HG02852 (cell line): ENCODE data around the gene PTPRR.

Source experiments
- ATAC-seq: cut with Tn5 transposase; IDR thresholded peaks from one replicate; pipeline ENCODE4 v1.9.1; 2021; ENCODE audit warnings: mild to moderate bottlenecking, moderate library complexity; ENCODE audit not compliant: unreplicated experiment

PTPRR gene

GRCh38 chr12:70920251-70920851 lies at the start of gene PTPRR:
Gene PTPRR (minus strand): TSS chr12:70920738. CDS start chr12:70920390, 348 bp downstream.
- no peak for ATAC-seq

GRCh38 chr12:70966996-70967790 lies 46.7 kb upstream of the PTPRR start:
- no peak for ATAC-seq

- no peak for ATAC-seq
Measured at GRCh38 chr12:70966046-70966445, 45.5 kb upstream of the PTPRR start.

- ATAC-seq: no peak
Measured at GRCh38 chr12:70964867-70965510, 44.5 kb upstream of the PTPRR start.

GRCh38 chr12:70963081-70963660 lies 42.6 kb upstream of the PTPRR start:
- no peak for ATAC-seq

GRCh38 chr12:70962226-70962794 lies 41.8 kb upstream of the PTPRR start:
- peak; percentile 82 for ATAC-seq

GRCh38 chr12:70960484-70960883 lies 39.9 kb upstream of the PTPRR start:
- ATAC-seq: no peak

- no peak for ATAC-seq
Measured at GRCh38 chr12:70955415-70955814, 34.9 kb upstream of the PTPRR start.

GRCh38 chr12:70950451-70950850 lies 29.9 kb upstream of the PTPRR start:
- ATAC-seq: no peak

- no peak for ATAC-seq
Measured at GRCh38 chr12:70948976-70949336, 28.4 kb upstream of the PTPRR start.

- ATAC-seq: no peak
Measured at GRCh38 chr12:70948236-70948975, 27.9 kb upstream of the PTPRR start.

GRCh38 chr12:70936203-70936813 lies 15.8 kb upstream of the PTPRR start:
- no peak for ATAC-seq

- no peak for ATAC-seq
Measured at GRCh38 chr12:70933133-70933532, 12.6 kb upstream of the PTPRR start.

- no peak for ATAC-seq
Measured at GRCh38 chr12:70929029-70929428, 8.5 kb upstream of the PTPRR start.

- no peak for ATAC-seq
Measured at GRCh38 chr12:70928071-70928470, 7.5 kb upstream of the PTPRR start.

- ATAC-seq: no peak
Measured at GRCh38 chr12:70927356-70927755, 6.8 kb upstream of the PTPRR start.

GRCh38 chr12:70925539-70925938 lies 5.0 kb upstream of the PTPRR start:
- no peak for ATAC-seq

GRCh38 chr12:70920891-70921290 lies 353 bp upstream of the PTPRR start:
- no peak for ATAC-seq

GRCh38 chr12:70919597-70920035 lies 922 bp downstream of the PTPRR start:
- no peak for ATAC-seq

- no peak for ATAC-seq
Measured at GRCh38 chr12:70919176-70919575, 1.4 kb downstream of the PTPRR start.
